OCI-LY7 (cell line): ENCODE results near the gene LEMD2. TPM values are rescaled to one million over a fixed set of nuclear protein-coding genes. Genes with fewer than 3 reads are reported as not detected.

Experiments
- BruUV-seq: library from RNA; stranded (reverse); fragments of 400-500 nt; replicated peaks from 2 replicates; lab custom pipeline; 2021; lab: Mats Ljungman, UMichigan
- CTCF ChIA-PET: fragments of 300-600 bp; sonication (Branson Sonifier 250); formaldehyde crosslinking; loops from one replicate; lab custom pipeline; 2022; ENCODE audit warnings: antibody characterized with exemption; ENCODE audit not compliant: unreplicated experiment; lab: Charles Lee
- POLR2A ChIA-PET: fragments of 300-600 bp; sonication (Branson Sonifier 250); formaldehyde crosslinking; loops from one replicate; lab custom pipeline; 2022; ENCODE audit warnings: antibody characterized with exemption; lab: Charles Lee
- DNase-seq: peaks from one replicate; pipeline ENCODE4 v3.0.0-alpha.2; 2015; ENCODE audit warnings: low spot score
- H2AFZ ChIP-seq: fragments of 200-600 bp; sonication (generic), shearing (Covaris generic); 2 replicates; pipeline ENCODE4 v1.6.1; 2014; ENCODE audit warnings: mild to moderate bottlenecking, antibody characterized with exemption, low read length, moderate library complexity
- H3K27ac ChIP-seq: fragments of 200-600 bp; sonication (generic); 2 replicates; pipeline ENCODE4 v1.5.1; 2014; ENCODE audit warnings: mixed run types, low read depth, mild to moderate bottlenecking, moderate library complexity, low read length, inconsistent platforms; ENCODE audit not compliant: poor library complexity, severe bottlenecking
- H3K36me3 ChIP-seq: fragments of 200-600 bp; sonication (generic); 2 replicates; pipeline ENCODE4 v1.6.1; 2014; ENCODE audit warnings: mild to moderate bottlenecking, antibody characterized with exemption, low read length, moderate library complexity, mixed read lengths; ENCODE audit not compliant: insufficient read depth
- H3K4me1 ChIP-seq: fragments of 200-600 bp; sonication (generic); 2 replicates; pipeline ENCODE4 v1.5.1; 2014; ENCODE audit warnings: mild to moderate bottlenecking, low read length; ENCODE audit not compliant: insufficient read depth, poor library complexity, severe bottlenecking
- H3K4me2 ChIP-seq: fragments of 200-600 bp; sonication (generic); 2 replicates; pipeline ENCODE4 v1.6.1; 2014; ENCODE audit warnings: mild to moderate bottlenecking, low read length
- H3K4me3 ChIP-seq: fragments of 200-600 bp; sonication (generic); 2 replicates; pipeline ENCODE4 v1.5.1; 2014; ENCODE audit warnings: mild to moderate bottlenecking, low read depth, low read length; ENCODE audit not compliant: poor library complexity, severe bottlenecking
- H3K79me2 ChIP-seq: fragments of 200-600 bp; sonication (generic); 2 replicates; pipeline ENCODE4 v1.6.1; 2016; ENCODE audit warnings: low read depth, mild to moderate bottlenecking, low read length, moderate library complexity, mixed read lengths; ENCODE audit not compliant: insufficient read depth
- H3K9me2 ChIP-seq: fragments of 200-600 bp; sonication (generic); 2 replicates; pipeline ENCODE4 v1.6.1; 2016; ENCODE audit warnings: mild to moderate bottlenecking, low read length, mixed read lengths; ENCODE audit not compliant: insufficient read depth
- H3K9me3 ChIP-seq: fragments of 200-600 bp; sonication (generic); 2 replicates; pipeline ENCODE4 v1.6.1; 2014; ENCODE audit warnings: mild to moderate bottlenecking, mixed run types, low read length, mixed read lengths
- H4K20me1 ChIP-seq: fragments of 200-600 bp; sonication (generic); 2 replicates; pipeline ENCODE4 v1.6.1; 2014; ENCODE audit warnings: mild to moderate bottlenecking, antibody characterized with exemption, low read length, moderate library complexity, mixed read lengths; ENCODE audit not compliant: insufficient read depth
- EZH2phosphoT487 ChIP-seq: fragments of 200-600 bp; sonication (generic); IDR thresholded peaks from 2 replicates; pipeline ENCODE4 v1.6.1; 2018; ENCODE audit warnings: low read depth, borderline replicate concordance, mild to moderate bottlenecking, mixed run types, antibody characterized with exemption, low read length, moderate library complexity, mixed read lengths
- intact Hi-C: fragments of 100-400 bp; cut with micrococcal nuclease; formaldehyde crosslinking; loops from one replicate; pipeline ENCODE4 v1.10.0; 2022; ENCODE audit not compliant: unreplicated experiment
- total RNA-seq, 2 experiments: library from RNA; depleted of rRNA in 1 of 2; stranded (reverse); fragments of >200 nt in 1 of 2; shearing (Covaris generic) in 1 of 2; gene quantifications; 2 replicates each; pipeline ENCODE4 v1.2.3, GENCODE V29; 2014 to 2022
- TF ChIP-seq, protein P1 (sequence below): fragments of 200-600 bp; sonication (generic); conservative IDR thresholded peaks from 2 replicates; pipeline ENCODE4 v1.5.1; 2014; ENCODE audit warnings: mild to moderate bottlenecking, antibody characterized with exemption, low read length, moderate library complexity, mixed read lengths

Gene LEMD2
- total RNA-seq, 2 experiments from 2014 or later, result 59.2 to 66.9 TPM

DNA sequence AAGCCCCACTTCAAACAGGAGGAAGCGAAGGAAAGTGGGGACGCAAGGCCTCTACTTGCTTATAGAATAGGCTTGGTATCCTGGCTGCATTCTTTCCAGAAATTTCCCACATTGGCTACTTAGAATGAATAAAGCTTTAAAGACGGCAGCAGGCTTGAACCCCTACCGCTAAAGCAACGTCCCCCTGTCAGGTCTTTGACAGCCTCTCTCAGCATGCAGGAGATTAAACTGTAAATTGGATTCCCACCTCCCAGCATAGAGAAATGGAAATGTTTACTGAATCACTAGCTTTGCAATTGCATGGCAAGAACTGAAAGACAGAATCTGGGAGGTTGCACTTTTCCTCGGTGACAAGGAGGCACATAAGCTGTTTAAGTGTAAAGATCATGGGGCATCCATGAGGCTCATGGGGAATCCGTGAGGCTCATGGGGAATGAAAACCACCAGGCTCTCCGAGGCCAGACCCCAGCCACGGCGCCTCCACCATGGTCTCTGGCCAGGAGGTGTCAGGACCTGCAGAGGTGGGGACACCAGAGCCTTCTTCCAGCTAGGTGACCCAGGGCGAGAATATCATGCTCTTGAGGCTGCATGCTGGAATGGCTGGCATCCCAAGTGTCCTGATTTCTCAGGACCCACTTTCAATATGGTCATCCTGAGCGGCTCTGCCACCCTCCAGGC is 10.3 kb downstream of the LEMD2 start:
- POLR2A ChIA-PET, result no interaction called here
- CTCF ChIA-PET, result interaction anchor here (0.6 to 0.9 kb wide), 2 partner anchors 11 to 14 kb away, joined by 3 read pairs; no protein-coding TSS in a partner anchor
- Histone ChIP-seq H3K27ac (no peak overlapping the region), H3K9me3 (no peaks in the 10 kb centered on the region), H3K79me2 (no peaks in the 10 kb centered on the region), H3K36me3 (peaks cover 94% of the 10 kb centered on the region), H3K4me2 (no peak overlapping the region), H3K4me3 (no peak overlapping the region), H3K4me1 (peaks cover 3% of the 10 kb centered on the region), H2AFZ (no peak overlapping the region), H3K9me2 (no peaks in the 10 kb centered on the region), H4K20me1 (no peaks in the 10 kb centered on the region)
- no peak for DNase-seq
- TF ChIP-seq, protein P1, sequence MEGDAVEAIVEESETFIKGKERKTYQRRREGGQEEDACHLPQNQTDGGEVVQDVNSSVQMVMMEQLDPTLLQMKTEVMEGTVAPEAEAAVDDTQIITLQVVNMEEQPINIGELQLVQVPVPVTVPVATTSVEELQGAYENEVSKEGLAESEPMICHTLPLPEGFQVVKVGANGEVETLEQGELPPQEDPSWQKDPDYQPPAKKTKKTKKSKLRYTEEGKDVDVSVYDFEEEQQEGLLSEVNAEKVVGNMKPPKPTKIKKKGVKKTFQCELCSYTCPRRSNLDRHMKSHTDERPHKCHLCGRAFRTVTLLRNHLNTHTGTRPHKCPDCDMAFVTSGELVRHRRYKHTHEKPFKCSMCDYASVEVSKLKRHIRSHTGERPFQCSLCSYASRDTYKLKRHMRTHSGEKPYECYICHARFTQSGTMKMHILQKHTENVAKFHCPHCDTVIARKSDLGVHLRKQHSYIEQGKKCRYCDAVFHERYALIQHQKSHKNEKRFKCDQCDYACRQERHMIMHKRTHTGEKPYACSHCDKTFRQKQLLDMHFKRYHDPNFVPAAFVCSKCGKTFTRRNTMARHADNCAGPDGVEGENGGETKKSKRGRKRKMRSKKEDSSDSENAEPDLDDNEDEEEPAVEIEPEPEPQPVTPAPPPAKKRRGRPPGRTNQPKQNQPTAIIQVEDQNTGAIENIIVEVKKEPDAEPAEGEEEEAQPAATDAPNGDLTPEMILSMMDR, result no peak
- TF ChIP-seq EZH2phosphoT487, result no peak
- intact Hi-C loops, result no loop called here
- BruUV-seq, result no TSS peak

DNA sequence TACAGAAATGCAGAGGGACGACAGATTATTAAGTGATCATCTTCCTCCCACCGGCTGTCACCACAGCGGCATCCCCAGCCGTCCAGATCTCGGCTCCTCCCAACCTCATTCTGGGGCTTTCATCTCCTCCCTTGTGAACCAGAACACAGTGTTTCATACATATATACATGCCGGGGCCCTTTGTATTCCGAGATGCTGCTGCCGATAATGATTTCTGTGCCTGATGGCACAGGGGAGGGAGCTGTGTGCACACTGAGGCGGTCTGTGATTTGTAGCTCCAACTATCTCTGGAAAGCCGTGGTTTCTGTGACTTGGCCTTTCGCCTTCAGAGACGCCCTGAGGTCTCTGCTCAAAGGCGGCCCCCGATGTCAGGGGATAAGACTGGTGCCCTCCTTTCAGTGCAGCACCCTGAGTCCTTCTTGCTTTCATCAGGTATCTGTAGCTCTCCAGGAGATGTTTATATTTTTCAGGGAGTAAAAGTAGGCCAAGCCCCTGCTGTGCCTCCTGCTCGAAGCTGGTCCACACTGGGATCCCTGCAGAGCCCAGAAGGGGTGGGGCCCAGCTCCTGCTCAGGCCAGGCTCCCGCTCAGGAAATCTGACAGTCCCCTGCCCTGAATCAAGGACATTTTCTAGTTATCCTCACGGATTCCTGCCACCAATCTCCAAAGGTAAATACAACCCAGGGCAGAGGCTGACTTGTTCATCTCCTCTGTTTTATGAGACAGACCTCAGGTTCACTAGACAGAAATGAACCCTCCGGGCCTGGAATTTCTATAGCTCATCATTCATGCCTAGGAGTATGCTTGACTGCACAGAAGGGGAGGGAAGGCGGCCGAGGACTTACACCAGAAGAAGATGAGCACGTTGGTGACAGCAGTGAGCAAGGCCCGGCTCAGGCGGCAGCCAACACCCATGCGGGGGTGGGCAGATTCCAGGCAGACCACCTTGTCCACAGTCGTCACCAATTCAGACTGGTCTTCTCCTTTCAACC is 11.2 kb downstream of the LEMD2 start:
- no peak overlapping the region for H2AFZ ChIP-seq
- TF ChIP-seq, protein P1, result no peak
- no peak for TF ChIP-seq EZH2phosphoT487
- no peaks in the 10 kb centered on the region for H3K9me2 ChIP-seq
- no TSS peak for BruUV-seq
- no peaks in the 10 kb centered on the region for H3K79me2 ChIP-seq
- ChIA-PET CTCF (no interaction called here), POLR2A (interaction anchor here (0.6 kb wide), 1 partner anchor 1870 kb away, joined by 3 read pairs; no protein-coding TSS in a partner anchor)
- H3K4me3 ChIP-seq, result no peak overlapping the region
- H4K20me1 ChIP-seq, result no peaks in the 10 kb centered on the region
- no peaks in the 10 kb centered on the region for H3K9me3 ChIP-seq
- intact Hi-C loops, result no loop called here
- peaks cover 3% of the 10 kb centered on the region for H3K4me1 ChIP-seq
- H3K4me2 ChIP-seq, result no peak overlapping the region
- no peak overlapping the region for H3K27ac ChIP-seq
- H3K36me3 ChIP-seq, result peaks cover 94% of the 10 kb centered on the region
- DNase-seq, result no peak
